HG02588 (cell line): ENCODE measurements around the gene ABLIM3.
A peak's percentile ranks its signal among the peaks of the same experiment; 100 is the strongest.

ENCODE experiments used
- ATAC-seq: cut with Tn5 transposase; IDR thresholded peaks from one replicate; pipeline ENCODE4 v1.9.1; 2021; ENCODE audit warnings: mild to moderate bottlenecking, moderate library complexity; ENCODE audit not compliant: unreplicated experiment

Gene ABLIM3

GRCh38 chr5:149141224-149141956 is at the start of gene ABLIM3:
ABLIM3 (plus strand) TSS chr5:149141493; CDS start chr5:149142096, 603 bp downstream.
- ATAC-seq, result peak; percentile 89

GRCh38 chr5:149093625-149094024 is 47.7 kb upstream of the ABLIM3 start:
- no peak for ATAC-seq

- no peak for ATAC-seq
Observed at GRCh38 chr5:149094996-149095395, 46.3 kb upstream of the ABLIM3 start.

DNA sequence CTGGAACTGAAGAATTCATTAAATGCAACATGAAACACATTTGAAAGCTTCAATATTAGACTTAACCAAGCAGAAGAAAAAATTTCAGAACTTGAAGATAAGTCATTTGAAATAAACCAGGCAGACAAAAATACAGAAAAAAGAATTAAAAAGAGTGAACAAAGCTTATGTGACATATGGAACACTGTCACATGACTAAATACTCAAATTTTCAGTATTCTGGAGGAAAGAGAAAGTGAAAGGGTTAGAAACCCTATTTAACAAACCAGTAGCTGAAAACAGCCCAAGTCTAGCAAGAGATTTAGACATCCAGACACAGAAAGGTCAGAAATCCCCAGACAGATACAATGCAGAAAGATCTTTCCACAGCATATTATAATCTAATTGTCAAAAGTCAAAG is 41.4 kb upstream of the ABLIM3 start:
- ATAC-seq, result no peak

DNA sequence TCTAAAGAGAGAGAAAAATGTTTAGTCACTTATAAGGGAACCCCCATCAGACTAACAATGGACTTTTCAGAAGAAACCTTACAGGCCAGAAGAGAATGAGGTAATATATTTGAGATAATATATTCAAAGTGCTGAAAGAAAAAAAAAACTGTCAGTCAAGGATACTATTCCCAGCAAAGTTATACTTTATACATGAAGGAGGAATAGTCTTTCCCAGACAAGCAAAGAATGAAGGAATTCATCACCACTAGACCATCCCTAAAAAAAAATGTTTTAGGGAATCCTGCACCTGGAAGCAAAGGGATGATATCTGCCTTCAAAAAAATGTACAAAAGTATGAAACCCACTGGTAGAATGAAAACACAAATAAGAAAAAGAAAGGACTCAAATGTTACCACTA is 41.0 kb upstream of the ABLIM3 start:
- ATAC-seq, result no peak

DNA sequence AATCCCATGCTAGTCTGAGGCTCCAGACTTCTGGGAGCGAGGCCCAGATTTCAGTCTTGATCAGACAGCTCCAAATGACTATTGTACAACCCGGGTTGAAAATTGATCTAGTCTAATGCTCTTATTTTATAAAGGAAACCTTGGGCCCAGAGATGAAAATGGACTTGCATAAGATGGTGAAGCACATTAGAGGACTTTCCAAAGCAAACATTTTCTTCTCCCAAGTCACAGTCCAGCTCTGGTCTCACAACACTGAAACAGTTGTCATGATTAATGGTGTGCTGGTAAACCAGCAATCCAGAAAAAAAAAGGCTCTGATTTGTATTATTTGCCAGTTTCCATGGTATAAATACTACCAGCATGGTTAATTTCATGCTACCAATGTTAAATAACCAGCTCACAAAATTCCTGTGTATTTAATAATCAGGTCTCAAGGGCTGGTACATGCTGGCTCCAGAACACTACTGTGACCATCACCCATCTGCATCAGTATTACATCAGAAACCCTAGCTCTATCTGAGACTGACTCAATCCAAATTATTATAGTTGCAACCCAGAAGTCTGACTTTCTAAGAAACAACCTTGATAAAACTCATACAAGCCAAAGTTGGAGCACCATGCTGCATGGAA is 32.5 kb upstream of the ABLIM3 start:
- no peak for ATAC-seq

DNA sequence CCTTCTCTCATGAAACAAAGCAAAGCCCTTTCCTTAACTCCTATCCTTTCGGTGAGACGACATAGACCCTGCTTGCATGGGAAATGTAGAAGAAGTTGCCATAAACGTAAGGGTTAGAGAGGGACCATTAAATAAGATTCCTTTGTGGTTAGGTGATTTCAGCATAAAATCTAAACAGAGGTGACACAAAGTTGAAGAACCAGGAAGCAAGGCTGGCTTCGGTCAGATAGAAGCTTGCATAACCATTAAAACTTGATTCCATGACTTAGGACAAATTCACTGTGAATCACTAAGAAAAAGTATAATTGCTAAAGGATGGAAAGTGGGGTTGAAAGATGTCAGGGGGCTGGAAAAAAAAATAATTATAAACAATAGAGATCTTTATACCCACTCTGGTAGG is 30.9 kb upstream of the ABLIM3 start:
- ATAC-seq, result no peak

- no peak for ATAC-seq
Observed at GRCh38 chr5:149113669-149114068, 27.6 kb upstream of the ABLIM3 start.

DNA sequence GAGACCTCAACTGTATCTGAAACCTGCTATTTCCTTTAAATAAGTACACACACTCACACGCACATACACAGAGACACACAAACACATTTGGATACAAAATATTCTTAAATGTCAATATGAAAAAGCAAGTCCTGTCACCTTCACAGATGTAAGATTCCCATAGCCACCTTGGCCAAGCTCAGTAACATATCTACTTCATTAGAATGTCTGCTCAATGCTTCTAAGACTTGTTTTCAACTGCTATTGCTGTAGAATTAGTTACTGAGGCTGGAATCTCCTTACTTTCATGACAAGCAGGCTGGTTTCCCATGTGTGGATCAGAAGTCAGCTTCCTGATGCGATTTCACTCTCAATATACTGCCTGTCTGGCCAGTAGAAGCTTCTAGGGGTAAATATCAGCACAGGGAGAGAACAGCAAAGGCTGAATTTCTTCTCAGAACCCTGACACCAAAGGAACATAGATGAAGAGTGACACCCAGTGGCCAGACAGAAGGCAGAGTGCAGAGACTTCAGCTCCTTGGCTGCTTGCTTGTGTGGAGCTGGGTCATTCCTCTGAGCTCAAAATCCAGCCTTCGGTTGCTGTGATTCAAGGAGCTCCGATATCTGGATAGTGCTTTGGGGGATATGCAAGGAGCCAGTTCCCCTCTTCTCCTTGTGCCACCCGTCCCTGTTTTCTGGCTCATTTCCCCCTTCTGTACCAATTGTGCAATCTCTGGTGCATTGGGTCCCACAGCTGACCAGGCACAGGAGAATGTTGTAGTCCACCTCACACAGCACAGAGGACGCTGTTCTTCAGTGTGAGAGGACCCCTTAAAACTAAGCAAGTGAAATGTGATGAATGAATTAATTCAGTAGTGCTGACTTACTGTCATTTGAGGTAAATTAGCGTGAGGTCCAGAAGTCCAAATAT is 26.6 kb upstream of the ABLIM3 start:
- no peak for ATAC-seq

DNA sequence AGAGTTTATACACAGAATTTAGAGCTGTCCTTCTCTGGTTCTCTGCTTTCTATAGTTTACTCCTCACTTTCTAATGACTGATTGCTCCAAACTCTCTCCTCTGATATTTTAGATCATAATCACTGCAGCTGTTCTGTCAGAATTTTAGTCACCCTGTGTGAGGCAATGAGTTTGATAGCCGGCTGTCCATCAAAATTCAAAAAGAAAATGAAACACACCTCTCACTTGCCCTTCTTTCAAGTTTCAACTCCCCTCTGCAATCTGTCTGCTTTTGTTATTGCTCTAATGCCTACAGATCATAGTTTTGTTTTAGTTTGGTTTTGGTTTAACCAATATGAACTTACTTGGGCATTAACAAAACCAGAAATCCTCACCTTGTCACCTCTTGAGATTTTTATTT is 23.3 kb upstream of the ABLIM3 start:
- no peak for ATAC-seq

DNA sequence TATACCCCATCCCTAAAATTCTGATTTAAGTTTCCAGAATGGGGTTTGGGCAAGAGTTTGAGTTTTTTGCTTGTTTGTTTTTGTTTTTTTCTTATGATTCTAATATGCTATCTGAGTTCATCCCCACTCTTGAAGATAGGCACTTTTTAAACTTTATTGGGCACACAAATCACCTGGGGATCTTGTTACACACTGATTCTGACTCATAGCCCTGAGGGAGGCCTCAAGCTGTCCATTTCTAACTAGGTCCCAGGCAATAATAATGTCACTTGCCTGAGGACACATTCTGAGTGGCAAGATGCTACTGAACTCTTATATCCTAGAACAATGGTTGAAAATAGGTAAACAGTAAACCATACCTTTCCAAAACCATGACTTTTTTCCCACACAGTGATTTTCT is 22.8 kb upstream of the ABLIM3 start:
- ATAC-seq, result no peak

DNA sequence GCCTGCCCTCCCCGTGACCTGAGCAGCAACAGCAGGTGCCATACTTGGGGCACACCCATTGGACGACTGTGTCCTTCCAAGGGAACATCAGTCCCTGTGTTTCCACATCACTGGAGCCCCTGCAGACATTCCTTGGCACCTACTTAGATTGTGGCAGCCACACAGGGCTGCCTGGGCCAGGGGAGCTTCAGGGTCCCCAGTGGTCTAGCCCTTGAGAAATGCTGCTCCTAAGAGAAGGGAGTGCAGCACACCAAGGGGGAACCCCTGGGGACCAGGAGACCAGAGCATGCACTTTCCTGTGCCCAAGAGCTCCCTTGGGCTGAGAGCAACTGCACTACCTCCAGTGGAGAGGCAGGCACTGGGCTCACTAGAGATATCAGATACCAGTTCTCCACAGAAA is 20.1 kb upstream of the ABLIM3 start:
- ATAC-seq, result no peak

GRCh38 chr5:149123211-149123610 is 18.1 kb upstream of the ABLIM3 start:
- ATAC-seq, result no peak

DNA sequence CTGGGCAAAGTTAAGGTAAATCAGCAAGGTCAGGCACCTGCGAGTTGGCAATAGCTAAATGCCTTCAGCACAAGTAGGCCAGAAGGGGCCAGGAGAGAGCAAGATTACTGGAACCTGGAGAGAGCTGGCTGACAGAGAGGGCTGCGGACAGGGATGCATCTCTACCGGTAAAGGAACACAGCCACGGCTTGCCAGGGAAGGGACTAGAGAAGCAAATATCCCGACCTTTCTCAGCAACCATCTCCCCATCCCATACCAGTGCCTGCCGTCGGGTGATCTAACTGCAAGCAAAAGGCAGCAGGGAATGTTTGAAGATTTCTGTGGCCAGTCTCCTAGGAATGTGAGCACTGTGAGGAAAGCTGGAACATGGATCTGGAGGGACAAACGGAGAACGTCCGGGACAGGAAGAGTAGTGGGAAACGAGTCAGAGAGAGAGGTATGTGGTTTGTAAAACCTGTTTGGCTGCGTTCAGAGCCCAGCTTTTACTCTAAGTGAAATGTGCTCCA is 15.9 kb upstream of the ABLIM3 start:
- no peak for ATAC-seq

GRCh38 chr5:149126906-149127305 is 14.4 kb upstream of the ABLIM3 start:
- no peak for ATAC-seq

DNA sequence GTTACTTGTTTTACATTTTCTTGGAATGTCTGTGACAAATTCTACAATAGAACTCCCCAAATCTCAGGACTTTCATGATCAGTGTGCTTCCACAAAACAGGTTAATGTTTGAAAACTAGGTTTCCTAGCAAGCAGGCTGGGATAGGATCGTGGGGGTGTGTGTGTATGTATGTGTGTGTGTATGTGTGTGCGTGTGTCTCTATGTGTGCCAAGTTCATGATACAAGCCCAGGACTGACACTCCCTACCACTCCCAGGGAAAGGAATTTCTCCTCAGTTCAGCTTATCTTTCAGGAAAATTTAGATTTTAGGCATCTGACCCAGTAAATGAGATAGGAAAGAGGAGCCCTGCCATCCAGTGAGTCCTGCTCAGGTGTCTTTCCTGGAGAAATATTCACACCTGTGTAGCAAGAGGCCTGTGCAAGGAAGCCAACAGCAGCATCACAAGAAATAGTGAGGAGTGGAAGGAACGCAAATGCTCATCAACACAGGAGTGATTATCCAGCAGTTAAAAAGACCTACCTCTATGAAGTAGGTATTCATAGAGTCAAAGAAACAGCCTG is 13.8 kb upstream of the ABLIM3 start:
- ATAC-seq, result no peak

DNA sequence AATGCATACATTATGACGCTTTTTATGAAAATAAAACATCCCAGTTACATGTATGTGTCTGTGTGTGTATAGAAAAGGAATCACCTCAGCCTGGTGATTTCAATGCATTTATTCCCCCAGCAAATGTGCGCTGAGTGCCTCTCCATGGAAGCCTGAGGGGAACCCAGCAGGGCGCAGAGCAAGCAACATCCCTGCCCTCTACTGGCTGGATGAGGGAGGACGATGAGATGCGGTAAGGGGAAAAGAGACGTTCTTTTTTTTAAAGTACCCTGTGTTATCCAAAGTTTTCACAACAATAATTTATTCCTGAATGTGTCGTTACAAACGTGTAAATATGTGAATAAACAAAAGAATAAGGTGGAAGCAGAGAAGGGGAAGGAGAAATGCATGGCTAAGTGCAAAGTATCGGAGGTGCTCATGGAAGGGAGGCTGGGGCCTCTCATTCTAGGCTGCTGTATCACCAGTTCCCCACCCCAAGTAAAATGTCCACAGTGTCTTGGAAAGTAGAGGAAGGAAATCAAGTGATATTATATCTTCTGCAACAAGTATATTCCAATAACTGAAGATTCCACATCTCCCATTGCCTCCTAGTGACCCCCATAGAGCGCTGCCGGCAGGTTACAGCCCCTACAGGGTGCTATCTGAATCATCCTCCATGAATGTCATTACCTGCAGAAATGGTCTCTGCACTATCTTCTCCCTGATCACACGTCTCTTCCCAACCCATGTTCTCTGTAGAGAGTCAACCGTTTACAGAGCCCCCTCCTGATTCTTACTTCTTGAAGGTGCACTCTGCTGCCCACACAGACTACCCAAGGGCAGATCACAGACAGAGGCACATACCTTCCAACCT is 13.0 kb upstream of the ABLIM3 start:
- no peak for ATAC-seq

DNA sequence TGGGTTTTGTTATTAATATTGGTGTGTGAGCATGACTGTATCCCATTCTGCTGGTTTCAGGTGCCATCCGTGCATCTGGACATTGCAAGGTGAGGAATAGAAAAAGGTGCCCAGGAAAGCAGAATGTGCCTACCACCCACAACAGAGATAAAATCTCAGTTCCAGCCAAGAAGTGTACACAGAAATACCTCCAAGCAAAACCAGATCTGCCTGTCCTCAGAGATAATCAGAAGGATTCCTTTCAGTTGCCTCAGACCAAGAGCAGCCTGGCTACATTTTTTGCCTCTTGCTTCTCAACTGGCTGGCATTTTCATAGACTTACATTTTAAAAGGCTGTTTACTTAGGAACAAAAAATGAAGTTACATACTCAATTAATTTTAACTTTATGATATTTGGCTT is 12.1 kb upstream of the ABLIM3 start:
- no peak for ATAC-seq

- ATAC-seq, result no peak
Observed at GRCh38 chr5:149130121-149130914, 11.0 kb upstream of the ABLIM3 start.
